Raji (cell line): ENCODE measurements around the gene TMEM80.

Experiments
- POLR2A ChIP-seq: IDR thresholded peaks from 2 replicates; pipeline ENCODE4 v1.6.1; 2011; ENCODE audit warnings: low read depth, low read length, control low read depth; ENCODE audit not compliant: insufficient read depth

The TMEM80 gene

GRCh38 chr11:695538-696248 is at the start of gene TMEM80:
TSS of gene TMEM80 (plus strand) at chr11:695816. CDS start at chr11:695828, 12 bp downstream.
- TF ChIP-seq POLR2A = peak; percentile 80

GRCh38 chr11:646214-646613 is 49.4 kb upstream of the TMEM80 start:
- TF ChIP-seq POLR2A = no peak

- TF ChIP-seq POLR2A = no peak
Measured at GRCh38 chr11:650482-650881, 45.1 kb upstream of the TMEM80 start.

GRCh38 chr11:653837-654236 is 41.8 kb upstream of the TMEM80 start:
- TF ChIP-seq POLR2A = no peak

GRCh38 chr11:655036-655726 is 40.4 kb upstream of the TMEM80 start:
- no peak for TF ChIP-seq POLR2A

GRCh38 chr11:656426-656825 is 39.2 kb upstream of the TMEM80 start:
- no peak for TF ChIP-seq POLR2A

- no peak for TF ChIP-seq POLR2A
Measured at GRCh38 chr11:656866-657265, 38.8 kb upstream of the TMEM80 start.

- no peak for TF ChIP-seq POLR2A
Measured at GRCh38 chr11:657691-658126, 37.9 kb upstream of the TMEM80 start.

GRCh38 chr11:659532-660085 is 36.0 kb upstream of the TMEM80 start:
- TF ChIP-seq POLR2A = no peak

GRCh38 chr11:660281-660680 is 35.3 kb upstream of the TMEM80 start:
- no peak for TF ChIP-seq POLR2A

- TF ChIP-seq POLR2A = no peak
Measured at GRCh38 chr11:660681-661444, 34.8 kb upstream of the TMEM80 start.

GRCh38 chr11:662689-663274 is 32.8 kb upstream of the TMEM80 start:
- TF ChIP-seq POLR2A = no peak

GRCh38 chr11:665062-665703 is 30.4 kb upstream of the TMEM80 start:
- TF ChIP-seq POLR2A = no peak

- no peak for TF ChIP-seq POLR2A
Measured at GRCh38 chr11:665704-666281, 29.8 kb upstream of the TMEM80 start.

GRCh38 chr11:673866-674265 is 21.8 kb upstream of the TMEM80 start:
- TF ChIP-seq POLR2A = no peak

- no peak for TF ChIP-seq POLR2A
Measured at GRCh38 chr11:674406-674805, 21.2 kb upstream of the TMEM80 start.
